Large intestine (tissue), 3 donors: ENCODE results near the gene MED7. TPM values are rescaled to one million over a fixed set of nuclear protein-coding genes. Genes with fewer than 3 reads are reported as not detected.
A peak's percentile ranks its signal among the peaks of the same experiment; 100 is the strongest.

Experiments
- DNase-seq, 2 donors: peaks; one replicate each; pipeline versions ENCODE4 v3.0.0 to v3.0.0-alpha.2; 2013
- H3K27ac ChIP-seq: one replicate; pipeline ENCODE4 v1.5.1; 2013; ENCODE audit warnings: low read length
- H3K27me3 ChIP-seq: 2 replicates; pipeline ENCODE4 v1.6.1; 2013; ENCODE audit warnings: low read length; ENCODE audit not compliant: control insufficient read depth, insufficient read depth
- H3K36me3 ChIP-seq: 2 replicates; pipeline ENCODE4 v1.6.1; 2013; ENCODE audit warnings: low read length; ENCODE audit not compliant: control insufficient read depth, insufficient read depth
- H3K4me1 ChIP-seq: one replicate; pipeline ENCODE4 v1.6.1; 2013; ENCODE audit warnings: low read length; ENCODE audit not compliant: control insufficient read depth, insufficient read depth
- H3K4me3 ChIP-seq: one replicate; pipeline ENCODE4 v1.5.1; 2013; ENCODE audit warnings: low read length
- H3K9me3 ChIP-seq: one replicate; pipeline ENCODE4 v1.6.1; 2013; ENCODE audit warnings: mild to moderate bottlenecking, low read depth, low read length, moderate library complexity; ENCODE audit not compliant: control insufficient read depth
- WGBS: methylation state at CpG from one replicate; pipeline ENCODE4 v1.1.5; 2013; ENCODE audit warnings: low lambda C conversion rate; ENCODE audit not compliant: insufficient coverage; 5-methylcytosine and 5-hydroxymethylcytosine counted together
- polyA plus RNA-seq: library from polyadenylated mRNA; unstranded; fragments of 120-200 nt; gene quantifications from one replicate; pipeline ENCODE4 v1.2.1, GENCODE V29; 2013

MED7 gene
- polyA plus RNA-seq, 1 donor, result 15.1 TPM

GRCh38 chr5:157164521-157164920 lies 21.9 kb upstream of the MED7 start:
- H3K4me3 ChIP-seq, result no peak overlapping the region
- no peaks in the 10 kb centered on the region for H3K9me3 ChIP-seq
- H3K36me3 ChIP-seq, result no peaks in the 10 kb centered on the region
- no peak for DNase-seq
- no peaks in the 10 kb centered on the region for H3K4me1 ChIP-seq
- H3K27ac ChIP-seq, result no peak overlapping the region
- 83% methylated on average over 2 of the region's 5 CpGs for WGBS
- no peaks in the 10 kb centered on the region for H3K27me3 ChIP-seq

GRCh38 chr5:157162919-157163510 lies 20.4 kb upstream of the MED7 start:
- no peak overlapping the region for H3K4me3 ChIP-seq
- no peaks in the 10 kb centered on the region for H3K27me3 ChIP-seq
- no peak for DNase-seq
- H3K36me3 ChIP-seq, result no peaks in the 10 kb centered on the region
- H3K9me3 ChIP-seq, result no peaks in the 10 kb centered on the region
- H3K27ac ChIP-seq, result no peak overlapping the region
- no peaks in the 10 kb centered on the region for H3K4me1 ChIP-seq
- WGBS, result 100% methylated on average over 1 of the region's 12 CpGs

- Histone ChIP-seq H3K9me3 (no peaks in the 10 kb centered on the region), H3K4me1 (peaks cover 3% of the 10 kb centered on the region), H3K27me3 (no peaks in the 10 kb centered on the region), H3K27ac (no peak overlapping the region), H3K36me3 (no peaks in the 10 kb centered on the region), H3K4me3 (no peak overlapping the region)
- no CpG with 5 or more reads among the region's 6 CpGs for WGBS
- DNase-seq, result no peak
Observed at GRCh38 chr5:157161996-157162395, 19.3 kb upstream of the MED7 start.

- no peaks in the 10 kb centered on the region for H3K27me3 ChIP-seq
- no peak for DNase-seq
- H3K9me3 ChIP-seq, result no peaks in the 10 kb centered on the region
- no peak overlapping the region for H3K27ac ChIP-seq
- H3K4me1 ChIP-seq, result peaks cover 3% of the 10 kb centered on the region
- 100% methylated on average over 1 of the region's 4 CpGs for WGBS
- H3K4me3 ChIP-seq, result no peak overlapping the region
- H3K36me3 ChIP-seq, result no peaks in the 10 kb centered on the region
Observed at GRCh38 chr5:157160001-157160400, 17.3 kb upstream of the MED7 start.

GRCh38 chr5:157159209-157159751 lies 16.6 kb upstream of the MED7 start:
- Histone ChIP-seq H3K27ac (no peak overlapping the region), H3K27me3 (no peaks in the 10 kb centered on the region), H3K4me1 (peaks cover 3% of the 10 kb centered on the region)

GRCh38 chr5:157157293-157157891 lies 14.7 kb upstream of the MED7 start:
- Histone ChIP-seq H3K27me3 (no peaks in the 10 kb centered on the region), H3K9me3 (no peaks in the 10 kb centered on the region), H3K36me3 (no peaks in the 10 kb centered on the region), H3K4me1 (peaks cover 3% of the 10 kb centered on the region), H3K4me3 (no peak overlapping the region), H3K27ac (no peak overlapping the region)
- 60% methylated on average over 1 of the region's 1 CpG for WGBS
- peak; percentile 70 to 85 for DNase-seq

More at GRCh38 chr5:157159209-157159751, 16.6 kb upstream of the MED7 start:
- H3K9me3 ChIP-seq, result no peaks in the 10 kb centered on the region
- no peaks in the 10 kb centered on the region for H3K36me3 ChIP-seq
- no peak for DNase-seq
- 100% methylated on average over 1 of the region's 6 CpGs for WGBS
- H3K4me3 ChIP-seq, result no peak overlapping the region

- 100% methylated on average over 3 of the region's 3 CpGs for WGBS
- Histone ChIP-seq H3K9me3 (no peaks in the 10 kb centered on the region), H3K4me1 (peaks cover 3% of the 10 kb centered on the region), H3K27me3 (no peaks in the 10 kb centered on the region), H3K4me3 (no peak overlapping the region), H3K36me3 (no peaks in the 10 kb centered on the region), H3K27ac (no peak overlapping the region)
- DNase-seq, result no peak
Observed at GRCh38 chr5:157155297-157155696, 12.6 kb upstream of the MED7 start.

- no peaks in the 10 kb centered on the region for H3K9me3 ChIP-seq
- H3K27ac ChIP-seq, result no peak overlapping the region
- no peaks in the 10 kb centered on the region for H3K27me3 ChIP-seq
- H3K4me3 ChIP-seq, result no peak overlapping the region
- no CpG with 5 or more reads among the region's 3 CpGs for WGBS
- no peaks in the 10 kb centered on the region for H3K36me3 ChIP-seq
- H3K4me1 ChIP-seq, result no peaks in the 10 kb centered on the region
- DNase-seq, result no peak
Observed at GRCh38 chr5:157150995-157151394, 8.3 kb upstream of the MED7 start.

GRCh38 chr5:157148734-157149615 lies 6.3 kb upstream of the MED7 start:
- H3K27me3 ChIP-seq, result no peaks in the 10 kb centered on the region
- no peaks in the 10 kb centered on the region for H3K4me1 ChIP-seq
- 80% methylated on average over 2 of the region's 14 CpGs for WGBS
- no peak overlapping the region for H3K27ac ChIP-seq
- no peaks in the 10 kb centered on the region for H3K36me3 ChIP-seq
- DNase-seq, result peak; percentile 32 to 52
- no peak overlapping the region for H3K4me3 ChIP-seq
- H3K9me3 ChIP-seq, result no peaks in the 10 kb centered on the region

GRCh38 chr5:157143127-157143971 lies 684 bp upstream of the MED7 start:
- 9% methylated on average over 15 of the region's 33 CpGs for WGBS
- Histone ChIP-seq H3K27ac (peak overlapping the region; percentile 89), H3K27me3 (no peaks in the 10 kb centered on the region), H3K4me3 (peak overlapping the region; percentile 86), H3K4me1 (peaks cover 11% of the 10 kb centered on the region), H3K9me3 (no peaks in the 10 kb centered on the region), H3K36me3 (peaks cover 6% of the 10 kb centered on the region)
- DNase-seq, result peak; percentile 12 to 76
